ENCODE measurements around the gene PAK4. TPM values are rescaled to one million over a fixed set of nuclear protein-coding genes. Genes with fewer than 3 reads are reported as not detected.

The PAK4 gene
- total and polyA plus RNA-seq, 2 experiments from 2014 or later: 20.3 to 39.6 TPM

- no peak overlapping the region for H3K4me2 ChIP-seq
- no peak for TF ChIP-seq EZH2 (IDR thresholded peaks at IDR 0.05; ENCODE audit: borderline replicate concordance)
- TF ChIP-seq, protein P1, sequence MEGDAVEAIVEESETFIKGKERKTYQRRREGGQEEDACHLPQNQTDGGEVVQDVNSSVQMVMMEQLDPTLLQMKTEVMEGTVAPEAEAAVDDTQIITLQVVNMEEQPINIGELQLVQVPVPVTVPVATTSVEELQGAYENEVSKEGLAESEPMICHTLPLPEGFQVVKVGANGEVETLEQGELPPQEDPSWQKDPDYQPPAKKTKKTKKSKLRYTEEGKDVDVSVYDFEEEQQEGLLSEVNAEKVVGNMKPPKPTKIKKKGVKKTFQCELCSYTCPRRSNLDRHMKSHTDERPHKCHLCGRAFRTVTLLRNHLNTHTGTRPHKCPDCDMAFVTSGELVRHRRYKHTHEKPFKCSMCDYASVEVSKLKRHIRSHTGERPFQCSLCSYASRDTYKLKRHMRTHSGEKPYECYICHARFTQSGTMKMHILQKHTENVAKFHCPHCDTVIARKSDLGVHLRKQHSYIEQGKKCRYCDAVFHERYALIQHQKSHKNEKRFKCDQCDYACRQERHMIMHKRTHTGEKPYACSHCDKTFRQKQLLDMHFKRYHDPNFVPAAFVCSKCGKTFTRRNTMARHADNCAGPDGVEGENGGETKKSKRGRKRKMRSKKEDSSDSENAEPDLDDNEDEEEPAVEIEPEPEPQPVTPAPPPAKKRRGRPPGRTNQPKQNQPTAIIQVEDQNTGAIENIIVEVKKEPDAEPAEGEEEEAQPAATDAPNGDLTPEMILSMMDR (IDR thresholded peaks at IDR 0.05; ENCODE audit: poor library complexity): no peak
- no peak for TF ChIP-seq EZH2phosphoT487 (IDR thresholded peaks at IDR 0.05; ENCODE audit: low read depth, severe bottlenecking, unreplicated experiment)
- WGBS (ENCODE audit: low lambda C conversion rate, missing lambda C conversion rate): 68% methylated on average over 3 of the region's 3 CpGs
- H3K79me2 ChIP-seq: no peaks in the 10 kb centered on the region
- peaks cover 30% of the 10 kb centered on the region for H3K27me3 ChIP-seq
- no peak for DNase-seq (ENCODE audit: low spot score)
- H4K20me1 ChIP-seq (ENCODE audit: insufficient read depth, poor library complexity, severe bottlenecking): no peaks in the 10 kb centered on the region
- no peaks in the 10 kb centered on the region for H3K9me3 ChIP-seq (ENCODE audit: low read depth)
- H2AFZ ChIP-seq: no peak overlapping the region
- no peak overlapping the region for H3K4me3 ChIP-seq
- H3K36me3 ChIP-seq (replicated peaks; ENCODE audit: insufficient read depth, low read depth): no peaks in the 10 kb centered on the region
- H3K9me2 ChIP-seq (replicated peaks; ENCODE audit: insufficient read depth): no peaks in the 10 kb centered on the region
- H3K27ac ChIP-seq: no peak overlapping the region
- H3K4me1 ChIP-seq (ENCODE audit: insufficient read depth): no peaks in the 10 kb centered on the region
Observed at GRCh38 chr19:39080431-39080830, 45.2 kb upstream of the PAK4 start.

DNA sequence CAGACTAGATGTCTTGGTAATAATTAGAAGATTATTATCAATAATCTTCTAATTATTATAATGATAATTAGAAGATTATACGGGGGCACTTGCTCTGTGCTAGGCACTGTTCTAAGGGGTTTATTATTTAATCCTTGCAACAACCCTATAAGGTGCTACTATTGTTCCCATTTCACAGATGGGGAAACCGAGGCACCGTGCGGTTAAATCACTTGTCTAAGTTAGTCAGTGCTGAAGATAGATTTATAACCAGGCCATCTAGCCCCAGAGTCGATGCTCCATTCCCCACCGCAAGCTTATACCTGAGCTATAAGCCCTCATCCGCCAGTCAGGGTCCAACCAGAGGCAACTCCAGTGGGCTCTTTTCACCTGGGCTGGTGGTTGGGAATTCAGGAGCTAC, 43.4 kb upstream of the PAK4 start:
- H3K4me3 ChIP-seq: no peak overlapping the region
- H4K20me1 ChIP-seq (ENCODE audit: insufficient read depth, poor library complexity, severe bottlenecking): no peaks in the 10 kb centered on the region
- H3K36me3 ChIP-seq (replicated peaks; ENCODE audit: insufficient read depth, low read depth): no peaks in the 10 kb centered on the region
- no peaks in the 10 kb centered on the region for H3K9me3 ChIP-seq (ENCODE audit: low read depth)
- H3K79me2 ChIP-seq: no peaks in the 10 kb centered on the region
- H3K9me2 ChIP-seq (replicated peaks; ENCODE audit: insufficient read depth): no peaks in the 10 kb centered on the region
- H3K27me3 ChIP-seq: peaks cover 38% of the 10 kb centered on the region
- no peak overlapping the region for H2AFZ ChIP-seq
- TF ChIP-seq EZH2phosphoT487 (IDR thresholded peaks at IDR 0.05; ENCODE audit: low read depth, severe bottlenecking, unreplicated experiment): no peak
- DNase-seq (ENCODE audit: low spot score): no peak
- H3K27ac ChIP-seq: no peak overlapping the region
- no peaks in the 10 kb centered on the region for H3K4me1 ChIP-seq (ENCODE audit: insufficient read depth)
- H3K4me2 ChIP-seq: no peak overlapping the region
- 94% methylated on average over 7 of the region's 7 CpGs for WGBS (ENCODE audit: low lambda C conversion rate, missing lambda C conversion rate)

DNA sequence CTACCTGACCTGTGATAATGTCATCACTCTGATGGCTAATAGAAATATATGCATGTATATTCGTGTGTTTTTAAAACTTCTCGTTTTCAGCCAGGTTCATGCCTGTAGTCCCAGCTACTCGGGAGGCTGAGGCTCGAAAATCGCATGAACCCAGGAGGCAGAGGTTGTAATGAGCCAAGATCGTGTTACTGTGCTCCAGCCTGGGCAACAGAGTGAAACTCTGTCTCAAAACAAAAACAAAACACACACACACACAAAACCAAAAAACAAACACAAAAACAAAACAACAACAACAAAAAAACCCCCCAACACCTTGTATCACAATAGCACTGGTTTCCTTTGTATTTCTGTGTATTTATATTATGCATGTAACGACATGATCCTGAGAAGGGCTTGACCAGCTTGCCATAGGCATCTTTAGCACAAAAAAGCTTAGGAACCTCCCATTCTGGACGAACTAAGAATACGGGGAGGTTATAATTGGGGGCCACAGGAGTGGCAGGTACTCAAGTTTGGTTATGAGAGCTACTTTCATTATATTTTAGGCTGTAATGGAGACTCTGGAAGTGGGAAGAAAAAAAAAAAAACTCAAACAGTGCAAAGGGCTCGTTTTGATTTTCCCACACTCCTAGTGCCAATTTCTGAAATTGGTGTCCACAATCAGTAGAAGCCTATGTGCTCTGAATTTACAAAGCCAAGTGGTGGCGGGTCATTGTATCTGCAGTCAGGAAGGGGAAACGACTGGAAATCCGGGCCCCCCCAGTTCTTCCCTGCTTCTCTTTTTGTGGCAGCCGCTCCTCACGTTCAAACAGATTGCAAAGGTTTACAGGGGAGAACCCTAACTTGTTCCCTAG, 42.6 kb upstream of the PAK4 start:
- H3K36me3 ChIP-seq (replicated peaks; ENCODE audit: insufficient read depth, low read depth): no peaks in the 10 kb centered on the region
- no peak overlapping the region for H3K4me3 ChIP-seq
- peaks cover 38% of the 10 kb centered on the region for H3K27me3 ChIP-seq
- H3K79me2 ChIP-seq: no peaks in the 10 kb centered on the region
- TF ChIP-seq EZH2phosphoT487 (IDR thresholded peaks at IDR 0.05; ENCODE audit: low read depth, severe bottlenecking, unreplicated experiment): no peak
- TF ChIP-seq, protein P1 (IDR thresholded peaks at IDR 0.05; ENCODE audit: poor library complexity): no peak
- TF ChIP-seq EZH2 (IDR thresholded peaks at IDR 0.05; ENCODE audit: borderline replicate concordance): no peak
- no peaks in the 10 kb centered on the region for H4K20me1 ChIP-seq (ENCODE audit: insufficient read depth, poor library complexity, severe bottlenecking)
- no peaks in the 10 kb centered on the region for H3K4me1 ChIP-seq (ENCODE audit: insufficient read depth)
- DNase-seq (ENCODE audit: low spot score): no peak
- 60% methylated on average over 15 of the region's 15 CpGs for WGBS (ENCODE audit: low lambda C conversion rate, missing lambda C conversion rate)
- peak overlapping the region; percentile 86 for H3K4me2 ChIP-seq
- peak overlapping the region; percentile 50 for H2AFZ ChIP-seq
- H3K9me2 ChIP-seq (replicated peaks; ENCODE audit: insufficient read depth): no peaks in the 10 kb centered on the region
- H3K27ac ChIP-seq: no peak overlapping the region
- H3K9me3 ChIP-seq (ENCODE audit: low read depth): no peaks in the 10 kb centered on the region

DNA sequence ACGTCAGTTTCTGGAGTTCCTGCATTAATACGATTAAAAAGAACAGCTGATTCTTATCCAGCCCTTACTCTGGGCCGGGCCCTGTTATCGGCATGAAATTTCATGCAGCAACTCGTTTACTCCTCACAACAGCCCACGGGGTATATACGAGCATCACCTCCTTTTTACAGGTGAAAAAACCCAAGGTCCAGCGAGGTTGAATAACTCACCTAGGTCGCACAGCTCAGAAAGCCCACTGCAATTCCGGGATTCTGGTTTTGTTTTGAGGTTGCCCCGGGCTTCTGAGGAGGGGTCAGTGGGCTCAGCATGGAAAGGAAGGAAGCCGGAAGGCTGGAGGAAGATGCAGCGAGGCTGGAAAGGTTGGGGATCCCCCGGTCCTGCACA, 42.0 kb upstream of the PAK4 start:
- no peaks in the 10 kb centered on the region for H4K20me1 ChIP-seq (ENCODE audit: insufficient read depth, poor library complexity, severe bottlenecking)
- H2AFZ ChIP-seq: peak overlapping the region; percentile 50
- TF ChIP-seq EZH2 (IDR thresholded peaks at IDR 0.05; ENCODE audit: borderline replicate concordance): no peak
- TF ChIP-seq EZH2phosphoT487 (IDR thresholded peaks at IDR 0.05; ENCODE audit: low read depth, severe bottlenecking, unreplicated experiment): no peak
- TF ChIP-seq, protein P1 (IDR thresholded peaks at IDR 0.05; ENCODE audit: poor library complexity): no peak
- H3K9me3 ChIP-seq (ENCODE audit: low read depth): no peaks in the 10 kb centered on the region
- 25% methylated on average over 14 of the region's 14 CpGs for WGBS (ENCODE audit: low lambda C conversion rate, missing lambda C conversion rate)
- no peaks in the 10 kb centered on the region for H3K9me2 ChIP-seq (replicated peaks; ENCODE audit: insufficient read depth)
- no peaks in the 10 kb centered on the region for H3K36me3 ChIP-seq (replicated peaks; ENCODE audit: insufficient read depth, low read depth)
- DNase-seq (ENCODE audit: low spot score): no peak
- no peaks in the 10 kb centered on the region for H3K79me2 ChIP-seq
- H3K4me3 ChIP-seq: peak overlapping the region; percentile 33
- H3K27ac ChIP-seq: no peak overlapping the region
- no peaks in the 10 kb centered on the region for H3K4me1 ChIP-seq (ENCODE audit: insufficient read depth)
- peak overlapping the region; percentile 86 for H3K4me2 ChIP-seq
- H3K27me3 ChIP-seq: peaks cover 38% of the 10 kb centered on the region
